Fibroblast of mammary gland (primary cell): Measurements from ENCODE around the gene IRF7.
"Not testable (repeated sequence)": the region's sequence is repeated elsewhere in the genome, so short reads cannot be mapped to it uniquely, and the experiment has no call there.

ENCODE experiments used
- DNase-seq: peaks from one replicate; pipeline ENCODE4 v3.0.0-alpha.2; 2010; ENCODE audit warnings: low read depth
- H3K4me3 ChIP-seq: 2 replicates; pipeline ENCODE4 v1.5.1; 2011; ENCODE audit warnings: low read depth, mild to moderate bottlenecking, low read length, moderate library complexity; ENCODE audit not compliant: control insufficient read depth
- CTCF ChIP-seq: conservative IDR thresholded peaks from 2 replicates; pipeline ENCODE4 v1.5.1; 2011; ENCODE audit warnings: low read depth, low read length, inconsistent platforms; ENCODE audit not compliant: control insufficient read depth, insufficient read depth

Gene IRF7

GRCh38 chr11:575313-575995 lies 40.3 kb downstream of the IRF7 start:
- no peak for TF ChIP-seq CTCF
- no peak for DNase-seq
- H3K4me3 ChIP-seq, result peak overlapping the region; percentile 49

GRCh38 chr11:574632-575312 lies 41.0 kb downstream of the IRF7 start:
- peak overlapping the region; percentile 49 for H3K4me3 ChIP-seq
- DNase-seq, result no peak
- TF ChIP-seq CTCF, result no peak

GRCh38 chr11:574031-574570 lies 41.6 kb downstream of the IRF7 start:
- DNase-seq, H3K4me3 ChIP-seq: not testable (repeated sequence)

GRCh38 chr11:573146-573759 lies 42.5 kb downstream of the IRF7 start:
- no peak for DNase-seq
- TF ChIP-seq CTCF, result no peak

GRCh38 chr11:571802-572185 lies 44.0 kb downstream of the IRF7 start:
- no peak for TF ChIP-seq CTCF
- H3K4me3 ChIP-seq, result no peak overlapping the region
- no peak for DNase-seq

More at GRCh38 chr11:573146-573759, 42.5 kb downstream of the IRF7 start:
- no peak overlapping the region for H3K4me3 ChIP-seq

- TF ChIP-seq CTCF, result no peak
- peak overlapping the region; percentile 40 for H3K4me3 ChIP-seq
- DNase-seq, result no peak
Observed at GRCh38 chr11:569158-569885, 46.4 kb downstream of the IRF7 start.
